ENCODE data around the gene MLN. TPM values are rescaled to one million over a fixed set of nuclear protein-coding genes. Genes with fewer than 3 reads are reported as not detected.

MLN gene
- polyA plus RNA-seq, 1 donor from 2014 or later = not detected

DNA sequence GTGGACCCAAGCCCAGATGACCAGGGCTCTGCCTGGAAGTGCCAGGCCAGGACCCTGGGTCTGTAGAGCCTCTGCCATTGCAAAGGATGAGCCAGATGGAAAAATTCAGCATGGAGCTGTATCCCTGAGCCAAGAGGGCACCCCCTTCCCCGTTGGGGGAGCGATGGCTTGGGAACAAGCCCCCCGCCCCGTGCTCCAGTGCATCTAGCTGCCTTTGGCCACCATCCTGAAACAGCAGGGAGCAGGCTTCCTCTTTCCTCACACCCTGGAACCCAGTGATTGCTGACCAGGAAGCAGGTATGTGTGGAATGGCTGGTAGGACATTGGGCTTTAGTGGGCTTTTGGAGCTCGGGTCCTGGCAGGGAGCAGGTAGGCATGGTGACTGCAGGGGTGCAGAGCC is 2.2 kb downstream of the MLN start:
- TF ChIP-seq SMC3 (conservative IDR thresholded peaks at IDR 0.05; ENCODE audit: poor library complexity) = no peak
- no peak for TF ChIP-seq REST (IDR thresholded peaks at IDR 0.05; ENCODE audit: borderline replicate concordance)
- no peak for TF ChIP-seq POLR2AphosphoS5 (IDR thresholded peaks at IDR 0.05)
- TF ChIP-seq CTCF (IDR thresholded peaks at IDR 0.05; ENCODE audit: poor library complexity, severe bottlenecking) = no peak
- TF ChIP-seq EP300 (conservative IDR thresholded peaks at IDR 0.05; ENCODE audit: poor library complexity, severe bottlenecking) = no peak
- no peak for TF ChIP-seq MXI1 (conservative IDR thresholded peaks at IDR 0.05; ENCODE audit: poor library complexity, severe bottlenecking)
- no peaks in the 10 kb centered on the region for H4K20me1 ChIP-seq (ENCODE audit: insufficient read depth)
- no peaks in the 10 kb centered on the region for H3K27me3 ChIP-seq (ENCODE audit: insufficient read depth, low read depth, low read length)
- H2AFZ ChIP-seq (ENCODE audit: low read depth, low read length) = no peak overlapping the region
- H3K27ac ChIP-seq (ENCODE audit: low read length) = no peak overlapping the region
- no peak overlapping the region for H3K4me3 ChIP-seq (ENCODE audit: low read length)
- H3F3A ChIP-seq (ENCODE audit: insufficient read depth, low read length, poor library complexity, severe bottlenecking) = no peaks in the 10 kb centered on the region
- no peak overlapping the region for H3K9ac ChIP-seq (ENCODE audit: low read length)
- H3K36me3 ChIP-seq (ENCODE audit: insufficient read depth, low read length) = no peaks in the 10 kb centered on the region
- H3K9me2 ChIP-seq (ENCODE audit: insufficient read depth, low read length) = no peaks in the 10 kb centered on the region
- no peaks in the 10 kb centered on the region for H3K9me3 ChIP-seq (ENCODE audit: low read length)
- H3K4me2 ChIP-seq (ENCODE audit: low read length) = no peak overlapping the region
- H3K79me2 ChIP-seq (replicated peaks; ENCODE audit: insufficient read depth, low read length) = no peaks in the 10 kb centered on the region

DNA sequence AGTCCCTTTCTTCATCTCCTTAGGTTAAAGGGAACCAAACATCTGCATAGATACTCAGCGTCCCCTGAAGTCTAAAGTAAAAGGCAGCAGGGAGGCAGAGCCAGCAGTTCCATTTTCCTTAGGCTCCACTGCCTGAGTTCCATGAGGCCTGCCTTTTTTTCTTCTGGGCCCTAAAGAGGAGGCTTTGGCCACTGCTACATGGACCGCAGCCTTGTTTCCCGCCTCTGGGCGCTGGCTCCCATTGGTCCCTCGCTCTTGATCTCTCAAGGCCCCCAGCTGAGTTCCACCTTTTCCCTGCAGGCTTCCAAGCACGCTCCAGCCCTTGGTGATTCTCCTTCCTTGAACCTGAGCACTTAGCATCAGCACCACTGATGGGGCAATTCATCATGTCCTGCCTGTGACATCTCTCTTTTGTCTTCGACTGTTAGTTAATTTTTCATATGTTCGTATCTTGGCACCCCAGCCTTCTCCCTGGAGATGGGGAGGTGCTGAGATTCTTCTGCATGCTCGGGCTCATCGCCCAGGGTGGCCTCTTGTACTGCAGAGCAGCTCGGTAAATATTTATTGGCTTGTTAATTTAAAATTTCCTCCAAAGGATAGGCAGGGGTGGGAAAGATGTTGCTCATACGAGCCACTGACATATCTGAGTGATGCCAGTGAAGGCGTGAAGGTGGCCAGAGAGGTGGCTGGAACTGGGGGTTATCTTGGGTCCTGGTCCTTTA is 3.4 kb downstream of the MLN start:
- Histone ChIP-seq H3K4me2 (ENCODE audit: low read length) (no peak overlapping the region), H3K27me3 (ENCODE audit: insufficient read depth, low read depth, low read length) (no peaks in the 10 kb centered on the region), H3K79me2 (replicated peaks; ENCODE audit: insufficient read depth, low read length) (no peaks in the 10 kb centered on the region), H4K20me1 (ENCODE audit: insufficient read depth) (no peaks in the 10 kb centered on the region), H3K9me2 (ENCODE audit: insufficient read depth, low read length) (no peaks in the 10 kb centered on the region), H3K27ac (ENCODE audit: low read length) (no peak overlapping the region), H2AFZ (ENCODE audit: low read depth, low read length) (no peak overlapping the region), H3K9me3 (ENCODE audit: low read length) (no peaks in the 10 kb centered on the region), H3K36me3 (ENCODE audit: insufficient read depth, low read length) (no peaks in the 10 kb centered on the region), H3F3A (ENCODE audit: insufficient read depth, low read length, poor library complexity, severe bottlenecking) (no peaks in the 10 kb centered on the region), H3K9ac (ENCODE audit: low read length) (no peak overlapping the region), H3K4me3 (ENCODE audit: low read length) (no peak overlapping the region)
- TF ChIP-seq MXI1 (conservative IDR thresholded peaks at IDR 0.05; ENCODE audit: poor library complexity, severe bottlenecking) (no peak), TAF1 (IDR thresholded peaks at IDR 0.05; ENCODE audit: low read depth) (no peak), CTCF (IDR thresholded peaks at IDR 0.05; ENCODE audit: poor library complexity, severe bottlenecking) (no peak), RAD21 (conservative IDR thresholded peaks at IDR 0.05) (no peak), REST (IDR thresholded peaks at IDR 0.05; ENCODE audit: borderline replicate concordance) (no peak), EP300 (conservative IDR thresholded peaks at IDR 0.05; ENCODE audit: poor library complexity, severe bottlenecking) (no peak), POLR2AphosphoS5 (IDR thresholded peaks at IDR 0.05) (no peak), EZH2 (IDR thresholded peaks at IDR 0.05; ENCODE audit: borderline replicate concordance, insufficient read depth, low read length, poor library complexity, severe bottlenecking) (no peak), SMC3 (conservative IDR thresholded peaks at IDR 0.05; ENCODE audit: poor library complexity) (no peak)

Measured in neural cell (in vitro differentiated cells).